DND-41 (cell line): Measurements from ENCODE around the gene USP6.

Source experiments
- EZH2 ChIP-seq: IDR thresholded peaks from 3 replicates; pipeline ENCODE4 v1.6.1; 2012; ENCODE audit warnings: borderline replicate concordance, low read depth, mild to moderate bottlenecking, moderate library complexity, low read length, inconsistent platforms; ENCODE audit not compliant: severe bottlenecking
- TF ChIP-seq, protein P1 (sequence below): IDR thresholded peaks from 2 replicates; pipeline ENCODE4 v1.5.1; 2012; ENCODE audit warnings: borderline replicate concordance, low read length, moderate library complexity, mild to moderate bottlenecking; ENCODE audit not compliant: poor library complexity, severe bottlenecking; ENCODE audit errors: extremely low read depth

GRCh38 chr17:5127910-5128309, 12.1 kb downstream of the USP6 start:
- TF ChIP-seq, protein P1, sequence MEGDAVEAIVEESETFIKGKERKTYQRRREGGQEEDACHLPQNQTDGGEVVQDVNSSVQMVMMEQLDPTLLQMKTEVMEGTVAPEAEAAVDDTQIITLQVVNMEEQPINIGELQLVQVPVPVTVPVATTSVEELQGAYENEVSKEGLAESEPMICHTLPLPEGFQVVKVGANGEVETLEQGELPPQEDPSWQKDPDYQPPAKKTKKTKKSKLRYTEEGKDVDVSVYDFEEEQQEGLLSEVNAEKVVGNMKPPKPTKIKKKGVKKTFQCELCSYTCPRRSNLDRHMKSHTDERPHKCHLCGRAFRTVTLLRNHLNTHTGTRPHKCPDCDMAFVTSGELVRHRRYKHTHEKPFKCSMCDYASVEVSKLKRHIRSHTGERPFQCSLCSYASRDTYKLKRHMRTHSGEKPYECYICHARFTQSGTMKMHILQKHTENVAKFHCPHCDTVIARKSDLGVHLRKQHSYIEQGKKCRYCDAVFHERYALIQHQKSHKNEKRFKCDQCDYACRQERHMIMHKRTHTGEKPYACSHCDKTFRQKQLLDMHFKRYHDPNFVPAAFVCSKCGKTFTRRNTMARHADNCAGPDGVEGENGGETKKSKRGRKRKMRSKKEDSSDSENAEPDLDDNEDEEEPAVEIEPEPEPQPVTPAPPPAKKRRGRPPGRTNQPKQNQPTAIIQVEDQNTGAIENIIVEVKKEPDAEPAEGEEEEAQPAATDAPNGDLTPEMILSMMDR, result no peak
- TF ChIP-seq EZH2, result no peak
